Stimulated activated CD4-positive, alpha-beta T cell treated with anti-CD3 and anti-CD28 coated beads, Interleukin-15, amount 100 ng/mL, for 24 hours (primary cell): ENCODE results near the gene TPBG.
A peak's percentile ranks its signal among the peaks of the same experiment; 100 is the strongest.

Experiments
- DNase-seq: peaks from one replicate; pipeline ENCODE4 v3.0.0-alpha.2; 2020

Gene TPBG

GRCh38 chr6:82363428-82364086 is at the start of gene TPBG:
Gene TPBG (plus strand): TSS chr6:82363817. CDS start chr6:82364962, 1,145 bp downstream.
- peak; percentile 40 for DNase-seq

- no peak for DNase-seq
These were observed 41.2 kb upstream of the TPBG start for GRCh38 chr6:82322386-82322785.

- DNase-seq = no peak
These were observed 33.9 kb upstream of the TPBG start for GRCh38 chr6:82329766-82330165.

GRCh38 chr6:82330171-82330804 is 33.3 kb upstream of the TPBG start:
- DNase-seq = no peak

- DNase-seq = no peak
These were observed 32.4 kb upstream of the TPBG start for GRCh38 chr6:82331031-82331773.

GRCh38 chr6:82333781-82334180 is 29.8 kb upstream of the TPBG start:
- DNase-seq = no peak

GRCh38 chr6:82337688-82338257 is 25.8 kb upstream of the TPBG start:
- DNase-seq = no peak

GRCh38 chr6:82348130-82348529 is 15.5 kb upstream of the TPBG start:
- no peak for DNase-seq

- no peak for DNase-seq
These were observed 9.8 kb upstream of the TPBG start for GRCh38 chr6:82353848-82354247.

GRCh38 chr6:82360552-82360951 is 3.1 kb upstream of the TPBG start:
- DNase-seq = no peak

GRCh38 chr6:82361631-82362030 is 2.0 kb upstream of the TPBG start:
- no peak for DNase-seq

- DNase-seq = no peak
These were observed 1.5 kb upstream of the TPBG start for GRCh38 chr6:82362144-82362543.

- no peak for DNase-seq
These were observed 664 bp upstream of the TPBG start for GRCh38 chr6:82362878-82363427.

GRCh38 chr6:82364087-82365015 is 734 bp downstream of the TPBG start:
- peak; percentile 34 for DNase-seq

- peak; percentile 22 for DNase-seq
These were observed 1.6 kb downstream of the TPBG start for GRCh38 chr6:82365016-82365795.

- no peak for DNase-seq
These were observed 4.1 kb downstream of the TPBG start for GRCh38 chr6:82367704-82368103.

- DNase-seq = no peak
These were observed 7.2 kb downstream of the TPBG start for GRCh38 chr6:82370788-82371187.

- DNase-seq = no peak
These were observed 8.4 kb downstream of the TPBG start for GRCh38 chr6:82371799-82372546.

GRCh38 chr6:82372656-82373055 is 9.0 kb downstream of the TPBG start:
- DNase-seq = no peak

GRCh38 chr6:82374516-82374915 is 10.9 kb downstream of the TPBG start:
- DNase-seq = no peak

- no peak for DNase-seq
These were observed 13.0 kb downstream of the TPBG start for GRCh38 chr6:82376636-82377035.
